ENCODE results near the gene FGF3.
A peak's percentile ranks its signal among the peaks of the same experiment; 100 is the strongest.

FGF3 gene

DNA sequence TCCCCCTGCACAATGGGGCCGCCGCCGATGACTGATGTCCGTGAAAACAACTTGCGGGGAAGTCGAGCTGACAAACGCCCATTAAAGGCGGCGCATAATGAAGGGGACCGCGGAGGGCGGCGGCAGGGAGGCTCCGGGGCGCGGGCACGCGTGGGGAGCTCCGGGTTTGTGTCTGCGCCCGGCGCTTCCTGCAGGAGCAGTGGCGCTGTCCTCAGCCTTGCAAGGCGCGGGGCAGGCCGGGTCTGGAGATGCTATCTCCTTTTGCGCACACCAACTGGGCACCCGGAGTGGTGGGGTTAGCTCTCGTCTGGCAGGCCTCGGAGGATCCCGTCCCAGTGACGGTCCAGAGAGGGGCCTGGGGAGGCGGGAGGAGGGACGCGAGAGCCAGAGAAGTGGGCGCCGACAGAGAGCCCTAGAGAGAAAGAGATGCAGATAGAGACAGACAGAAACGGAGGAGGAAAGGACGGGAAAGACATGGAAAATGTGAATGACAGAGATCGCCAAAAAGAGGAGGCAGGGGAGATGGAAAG lies 390 bp upstream of the FGF3 start:
- DNase-seq = peak; percentile 44
- H3K27me3 Mint-ChIP-seq (ENCODE audit: low read depth, poor library complexity) = peaks cover 66% of the 10 kb centered on the region
- H3K4me1 Mint-ChIP-seq = peaks cover 24% of the 10 kb centered on the region
- TF ChIP-seq, protein P1, sequence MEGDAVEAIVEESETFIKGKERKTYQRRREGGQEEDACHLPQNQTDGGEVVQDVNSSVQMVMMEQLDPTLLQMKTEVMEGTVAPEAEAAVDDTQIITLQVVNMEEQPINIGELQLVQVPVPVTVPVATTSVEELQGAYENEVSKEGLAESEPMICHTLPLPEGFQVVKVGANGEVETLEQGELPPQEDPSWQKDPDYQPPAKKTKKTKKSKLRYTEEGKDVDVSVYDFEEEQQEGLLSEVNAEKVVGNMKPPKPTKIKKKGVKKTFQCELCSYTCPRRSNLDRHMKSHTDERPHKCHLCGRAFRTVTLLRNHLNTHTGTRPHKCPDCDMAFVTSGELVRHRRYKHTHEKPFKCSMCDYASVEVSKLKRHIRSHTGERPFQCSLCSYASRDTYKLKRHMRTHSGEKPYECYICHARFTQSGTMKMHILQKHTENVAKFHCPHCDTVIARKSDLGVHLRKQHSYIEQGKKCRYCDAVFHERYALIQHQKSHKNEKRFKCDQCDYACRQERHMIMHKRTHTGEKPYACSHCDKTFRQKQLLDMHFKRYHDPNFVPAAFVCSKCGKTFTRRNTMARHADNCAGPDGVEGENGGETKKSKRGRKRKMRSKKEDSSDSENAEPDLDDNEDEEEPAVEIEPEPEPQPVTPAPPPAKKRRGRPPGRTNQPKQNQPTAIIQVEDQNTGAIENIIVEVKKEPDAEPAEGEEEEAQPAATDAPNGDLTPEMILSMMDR (IDR thresholded peaks at IDR 0.05) = no peak
- no peaks in the 10 kb centered on the region for H3K9me3 Mint-ChIP-seq
- H3K36me3 Mint-ChIP-seq (ENCODE audit: low read depth) = no peaks in the 10 kb centered on the region
- H3K4me3 Mint-ChIP-seq = peak overlapping the region; percentile 62
- no peak overlapping the region for H3K27ac Mint-ChIP-seq

DNA sequence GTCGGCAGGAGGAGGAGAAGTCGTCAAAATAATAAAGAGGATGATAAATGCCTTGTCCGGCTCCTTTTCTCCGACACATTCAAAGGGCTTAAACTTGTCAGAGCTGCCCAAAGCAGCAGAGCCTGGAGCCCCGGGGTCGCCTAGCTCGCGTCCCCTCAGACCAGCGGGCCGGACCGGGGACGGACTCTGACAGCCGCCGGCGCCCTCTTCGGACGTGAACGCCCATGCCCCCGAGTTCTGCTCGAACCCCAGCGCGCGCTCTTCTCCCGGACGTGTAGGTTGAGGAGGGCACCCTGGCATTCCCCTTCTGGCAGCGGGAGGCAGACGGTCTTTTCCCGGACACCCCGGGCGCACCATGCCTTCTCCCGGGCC lies 999 bp downstream of the FGF3 start:
- DNase-seq = peak; percentile 43
- Mint-ChIP-seq H3K9me3 (no peaks in the 10 kb centered on the region), H3K4me3 (no peak overlapping the region), H3K36me3 (ENCODE audit: low read depth) (peaks cover 5% of the 10 kb centered on the region), H3K27ac (no peak overlapping the region), H3K4me1 (peaks cover 17% of the 10 kb centered on the region), H3K27me3 (ENCODE audit: low read depth, poor library complexity) (peaks cover 74% of the 10 kb centered on the region)
- TF ChIP-seq, protein P1 (IDR thresholded peaks at IDR 0.05) = no peak

DNA sequence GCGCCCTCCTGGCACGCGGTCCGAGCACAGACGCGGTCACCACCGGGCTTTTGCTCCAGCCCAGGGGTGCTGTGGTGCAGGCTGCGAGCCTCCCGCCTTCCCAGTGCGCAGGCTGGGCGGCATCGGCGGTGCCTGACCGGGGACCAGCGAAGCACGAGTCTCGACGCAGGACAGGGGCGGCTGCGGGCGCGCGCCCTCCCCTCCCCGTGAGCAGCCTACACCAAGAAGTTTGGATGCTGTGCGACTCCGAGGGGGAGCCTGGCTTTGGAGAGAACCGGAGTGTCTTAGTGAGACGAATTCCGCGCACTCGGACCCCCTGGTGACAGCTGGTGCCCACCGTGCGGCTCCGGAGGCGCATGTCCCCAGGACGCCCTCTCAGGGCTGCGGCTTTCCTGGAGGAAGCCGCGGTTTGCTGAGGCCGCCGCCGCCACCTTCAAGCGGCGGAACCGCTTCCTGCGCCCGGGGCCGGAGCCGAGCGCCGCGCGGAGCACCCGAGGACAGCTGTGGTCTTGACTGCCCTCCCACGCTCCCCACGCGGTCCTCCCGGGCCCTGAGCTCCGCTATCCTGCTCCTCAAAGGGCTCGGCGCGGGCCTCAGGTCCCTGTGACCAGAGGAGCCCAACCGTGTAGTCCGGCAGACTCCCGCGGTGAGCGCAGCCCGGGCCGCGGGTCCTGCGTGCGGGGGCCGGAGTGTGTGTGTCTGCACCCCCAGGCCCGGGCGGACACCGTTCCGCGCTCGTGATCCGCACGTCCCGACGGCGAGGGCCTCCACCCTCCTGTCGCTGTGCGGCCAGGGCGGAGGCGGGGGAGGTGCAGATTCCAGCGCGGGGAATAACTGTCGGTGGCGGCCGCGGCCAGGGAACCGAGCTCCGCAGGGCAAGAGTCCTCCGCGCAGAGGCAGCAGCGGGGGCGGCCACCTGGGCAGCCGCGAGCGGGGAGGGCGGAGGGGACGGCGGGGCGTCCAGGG lies 1.7 kb downstream of the FGF3 start:
- peaks cover 5% of the 10 kb centered on the region for H3K36me3 Mint-ChIP-seq (ENCODE audit: low read depth)
- no peaks in the 10 kb centered on the region for H3K9me3 Mint-ChIP-seq
- H3K4me1 Mint-ChIP-seq = peaks cover 14% of the 10 kb centered on the region
- TF ChIP-seq, protein P1 (IDR thresholded peaks at IDR 0.05) = no peak
- H3K27ac Mint-ChIP-seq = no peak overlapping the region
- H3K27me3 Mint-ChIP-seq (ENCODE audit: low read depth, poor library complexity) = peaks cover 72% of the 10 kb centered on the region
- no peak overlapping the region for H3K4me3 Mint-ChIP-seq
- DNase-seq = peak; percentile 77

DNA sequence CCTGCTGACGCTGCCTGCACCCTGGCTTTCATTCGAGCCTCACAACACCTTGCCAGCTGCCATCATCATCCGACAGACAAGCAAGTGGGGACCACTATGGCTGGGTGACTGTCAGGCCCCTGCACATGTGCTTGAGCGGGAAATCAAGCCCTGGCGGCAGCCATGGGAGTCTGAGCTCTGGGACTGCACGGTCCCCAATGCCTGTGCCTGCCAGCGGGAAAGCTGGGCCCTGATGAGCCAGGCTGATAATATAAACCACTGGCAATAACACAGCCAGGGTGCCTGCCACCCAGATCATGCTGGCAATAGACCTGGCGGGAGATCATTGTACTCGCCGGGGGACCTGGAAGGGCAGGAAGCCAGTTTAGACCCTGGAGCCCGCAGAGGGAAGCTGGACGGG lies 2.5 kb downstream of the FGF3 start:
- TF ChIP-seq, protein P1 (IDR thresholded peaks at IDR 0.05) = no peak
- H3K9me3 Mint-ChIP-seq = no peaks in the 10 kb centered on the region
- H3K36me3 Mint-ChIP-seq (ENCODE audit: low read depth) = peaks cover 5% of the 10 kb centered on the region
- peak overlapping the region; percentile 28 for H3K4me3 Mint-ChIP-seq
- peaks cover 66% of the 10 kb centered on the region for H3K27me3 Mint-ChIP-seq (ENCODE audit: low read depth, poor library complexity)
- no peak overlapping the region for H3K27ac Mint-ChIP-seq
- H3K4me1 Mint-ChIP-seq = peaks cover 19% of the 10 kb centered on the region
- DNase-seq = no peak

DNA sequence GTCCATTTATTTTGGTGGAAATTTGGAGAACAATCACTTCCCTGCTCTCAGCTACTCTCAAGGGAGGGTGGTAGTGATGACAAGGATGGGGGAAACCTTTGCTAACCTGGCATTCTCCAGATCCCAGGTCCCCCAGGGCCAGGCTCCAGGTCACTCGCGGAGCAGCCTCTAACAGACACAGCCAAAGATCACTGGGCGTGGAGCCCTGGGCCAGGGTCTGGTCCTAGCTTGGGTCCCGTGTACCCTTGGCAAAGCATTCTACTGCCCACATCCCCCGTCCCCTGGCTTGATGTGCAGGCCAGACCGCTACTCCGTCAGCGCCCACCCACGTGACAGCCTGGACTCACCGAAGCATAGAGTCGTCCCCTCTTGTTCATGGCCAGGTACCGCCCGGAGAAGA lies 3.2 kb downstream of the FGF3 start:
- Mint-ChIP-seq H3K27me3 (ENCODE audit: low read depth, poor library complexity) (peaks cover 62% of the 10 kb centered on the region), H3K4me1 (peaks cover 25% of the 10 kb centered on the region), H3K4me3 (no peak overlapping the region), H3K27ac (no peak overlapping the region), H3K36me3 (ENCODE audit: low read depth) (peaks cover 5% of the 10 kb centered on the region), H3K9me3 (no peaks in the 10 kb centered on the region)
- TF ChIP-seq, protein P1 (IDR thresholded peaks at IDR 0.05) = no peak
- DNase-seq = no peak
